SK-N-SH (cell line): ENCODE measurements around the gene THOC2. TPM values are rescaled to one million over a fixed set of nuclear protein-coding genes. Genes with fewer than 3 reads are reported as not detected.

ENCODE experiments used
- CTCF ChIA-PET: fragments of 300-600, 350-600 bp; formaldehyde crosslinking; extraction: SDS; loops from one replicate; lab custom pipeline; 2021; lab: Yijun Ruan, JAX
- POLR2A ChIA-PET: fragments of 350-600 bp; sonication (Branson Sonifier 250); formaldehyde crosslinking; extraction: SDS; loops from one replicate; lab custom pipeline; 2020; ENCODE audit warnings: antibody characterized with exemption, inconsistent platforms; lab: Yijun Ruan, JAX
- DNase-seq: peaks from one replicate; pipeline ENCODE4 v3.0.0; 2012
- H2AFZ ChIP-seq: fragments of 200-600 bp; sonication (generic); 2 replicates; pipeline ENCODE4 v1.8.1; 2016; ENCODE audit warnings: antibody characterized with exemption, mild to moderate bottlenecking, low read depth
- H3F3A ChIP-seq: fragments of 200-600 bp; sonication (generic); replicated peaks from 2 replicates; pipeline ENCODE3; 2016; ENCODE audit warnings: antibody characterized with exemption, mild to moderate bottlenecking; ENCODE audit not compliant: insufficient read depth
- H3K27ac ChIP-seq, 2 experiments: fragments of 200-500 bp in 1 of 2; fragments of 200-600 bp in 1 of 2; sonication (Bioruptor generic) in 1 of 2; sonication (generic), shearing (Covaris generic) in 1 of 2; 2 replicates each; pipeline versions ENCODE4 v1.5.1 to v1.6.1; 2014 to 2016; ENCODE audit warnings: low read depth in 2 of 2, inconsistent platforms in 1 of 2, low read length in 1 of 2, mild to moderate bottlenecking in 1 of 2, mixed read lengths in 1 of 2
- H3K27me3 ChIP-seq: fragments of 200-600 bp; sonication (generic), shearing (Covaris generic); 2 replicates; pipeline ENCODE4 v1.6.1; 2016; ENCODE audit warnings: mixed run types; ENCODE audit not compliant: insufficient read depth
- H3K36me3 ChIP-seq, 2 experiments: fragments of 200-500 bp in 1 of 2; fragments of 200-600 bp in 1 of 2; sonication (Bioruptor generic) in 1 of 2; sonication (generic) in 1 of 2; replicated peaks in 1 of 2; 2 replicates each; pipeline versions ENCODE3 to v1.5.1; 2014 to 2016; ENCODE audit warnings: low read length in 1 of 2, mild to moderate bottlenecking in 1 of 2; ENCODE audit not compliant: insufficient read depth in 2 of 2, control insufficient read depth in 1 of 2
- H3K4me1 ChIP-seq, 2 experiments: fragments of 200-500 bp in 1 of 2; fragments of 200-600 bp in 1 of 2; sonication (Bioruptor generic) in 1 of 2; sonication (generic), shearing (Covaris generic) in 1 of 2; 2 replicates each; pipeline versions ENCODE4 v1.5.1 to v1.6.1; 2014 to 2016; ENCODE audit warnings: low read depth in 1 of 2, low read length in 1 of 2, mixed run types in 1 of 2; ENCODE audit not compliant: insufficient read depth in 2 of 2, control insufficient read depth in 1 of 2
- H3K4me2 ChIP-seq: fragments of 200-600 bp; sonication (generic), shearing (Covaris generic); 2 replicates; pipeline ENCODE4 v1.6.1; 2017; ENCODE audit warnings: mixed run types
- H3K4me3 ChIP-seq, 2 experiments: fragments of 200-500 bp in 1 of 2; fragments of 200-600 bp in 1 of 2; sonication (Bioruptor generic) in 1 of 2; sonication (generic), shearing (Covaris generic) in 1 of 2; 2 replicates each; pipeline versions ENCODE4 v1.5.1 to v1.8.1; 2014 to 2016; ENCODE audit warnings: low read depth in 2 of 2, inconsistent platforms in 1 of 2, low read length in 1 of 2, mild to moderate bottlenecking in 1 of 2, mixed read lengths in 1 of 2, moderate library complexity in 1 of 2
- H3K79me2 ChIP-seq: fragments of 200-600 bp; sonication (generic); 2 replicates; pipeline ENCODE4 v1.8.1; 2017; ENCODE audit warnings: mild to moderate bottlenecking; ENCODE audit not compliant: insufficient read depth
- H3K9ac ChIP-seq: fragments of 200-600 bp; sonication (generic); 2 replicates; pipeline ENCODE4 v1.6.1; 2017; ENCODE audit warnings: mixed run types
- H3K9me2 ChIP-seq: fragments of 200-600 bp; sonication (generic); 2 replicates; pipeline ENCODE4 v1.6.1; 2017; ENCODE audit warnings: mixed run types
- H3K9me3 ChIP-seq: fragments of 200-600 bp; sonication (generic); 2 replicates; pipeline ENCODE4 v1.6.1; 2017; ENCODE audit warnings: mixed run types, mild to moderate bottlenecking, moderate library complexity
- H4K20me1 ChIP-seq: fragments of 200-600 bp; sonication (generic); 2 replicates; pipeline ENCODE4 v1.6.1; 2017; ENCODE audit warnings: mild to moderate bottlenecking, mixed run types; ENCODE audit not compliant: insufficient read depth
- GABPA ChIP-seq: IDR thresholded peaks from 2 replicates; pipeline ENCODE4 v1.4.0; 2012; ENCODE audit warnings: low read depth, mild to moderate bottlenecking
- GATA2 ChIP-seq: sonication (generic); formaldehyde crosslinking; IDR thresholded peaks from 2 replicates; pipeline ENCODE4 v1.5.0; 2020; ENCODE audit warnings: mild to moderate bottlenecking, missing genetic modification reagents
- MEF2A ChIP-seq: IDR thresholded peaks from 2 replicates; pipeline ENCODE4 v1.4.0; 2012; ENCODE audit warnings: low read depth, borderline replicate concordance
- NFIC ChIP-seq: IDR thresholded peaks from 2 replicates; pipeline ENCODE4 v1.4.0; 2012; ENCODE audit warnings: borderline replicate concordance
- NRF1 ChIP-seq: IDR thresholded peaks from 2 replicates; pipeline ENCODE4 v1.6.1; 2012; ENCODE audit warnings: low read depth, mild to moderate bottlenecking, low read length
- PBX3 ChIP-seq: IDR thresholded peaks from 2 replicates; pipeline ENCODE4; 2012
- POLR2AphosphoS5 ChIP-seq: IDR thresholded peaks from 2 replicates; pipeline ENCODE4 v1.6.1; 2012; ENCODE audit warnings: low read depth, low read length
- RAD21 ChIP-seq: IDR thresholded peaks from 2 replicates; pipeline ENCODE4 v1.6.1; 2012; ENCODE audit warnings: mild to moderate bottlenecking, low read length
- RCOR1 ChIP-seq: fragments of 150-350 bp; IDR thresholded peaks from 2 replicates; pipeline ENCODE4 v1.6.1; 2017; ENCODE audit warnings: antibody characterized with exemption, low read length
- RXRA ChIP-seq: IDR thresholded peaks from 2 replicates; pipeline ENCODE4 v1.4.0; 2012; ENCODE audit warnings: low read depth, mild to moderate bottlenecking, borderline replicate concordance
- SIN3A ChIP-seq: IDR thresholded peaks from 2 replicates; pipeline ENCODE4 v1.6.1; 2012; ENCODE audit warnings: low read depth, mild to moderate bottlenecking, low read length, moderate library complexity, borderline replicate concordance
- TAF1 ChIP-seq: IDR thresholded peaks from 2 replicates; pipeline ENCODE4 v1.6.1; 2012; ENCODE audit warnings: low read depth, mild to moderate bottlenecking, low read length, moderate library complexity, borderline replicate concordance
- TCF12 ChIP-seq: IDR thresholded peaks from 2 replicates; pipeline ENCODE4 v1.4.0; 2012
- TEAD4 ChIP-seq: IDR thresholded peaks from 2 replicates; pipeline ENCODE4 v1.4.0; 2012; ENCODE audit warnings: mild to moderate bottlenecking, borderline replicate concordance; ENCODE audit not compliant: insufficient read depth
- USF1 ChIP-seq: IDR thresholded peaks from 2 replicates; pipeline ENCODE4 v1.4.0; 2012; ENCODE audit warnings: low read depth, borderline replicate concordance
- YY1 ChIP-seq: IDR thresholded peaks from 2 replicates; pipeline ENCODE4 v1.4.0; 2012; ENCODE audit warnings: low read depth, mild to moderate bottlenecking
- WGBS: methylation state at CpG from one replicate; pipeline ENCODE4 v1.1.6; 2017; ENCODE audit warnings: low lambda C conversion rate; 5-methylcytosine and 5-hydroxymethylcytosine counted together
- polyA plus RNA-seq, 3 experiments: library from polyadenylated mRNA; depleted of rRNA; stranded (reverse); fragments of >200 nt; gene quantifications; 2 replicates each; pipeline ENCODE4 v1.2.3, GENCODE V29; 2012

THOC2 gene
- polyA plus RNA-seq, 1 of the 3 experiments (the other 2 are of a cell fraction): 26.7 TPM

GRCh38 chrX:123695242-123695641 lies 37.6 kb downstream of the THOC2 start:
- Histone ChIP-seq H4K20me1 (no peaks in the 10 kb centered on the region; the same call in 1 of the 2 replicates), H3F3A (peaks cover 5% of the 10 kb centered on the region), H3K79me2 (peaks cover 4% of the 10 kb centered on the region), H3K9me3 (no peaks in the 10 kb centered on the region), H2AFZ (no peak overlapping the region), H3K4me2 (no peak overlapping the region), H3K27me3 (no peaks in the 10 kb centered on the region), H3K36me3 (peaks cover 3 to 22% of the 10 kb centered on the region in 2 experiments), H3K9ac (no peak overlapping the region), H3K27ac (no peak overlapping the region), H3K9me2 (no peaks in the 10 kb centered on the region), H3K4me1 (no peaks in the 10 kb centered on the region), H3K4me3 (no peak overlapping the region)
- DNase-seq: no peak
- TF ChIP-seq SIN3A (no peak), USF1 (no peak)
- ChIA-PET CTCF (no interaction called here), POLR2A (no interaction called here)

GRCh38 chrX:123691776-123692175 lies 41.1 kb downstream of the THOC2 start:
- 43% methylated on average over 5 of the region's 5 CpGs for WGBS
- Histone ChIP-seq H3F3A (peaks cover 3% of the 10 kb centered on the region), H3K4me1 (no peaks in the 10 kb centered on the region), H3K27me3 (no peaks in the 10 kb centered on the region), H3K9ac (no peak overlapping the region), H3K4me3 (no peak overlapping the region), H3K27ac (no peak overlapping the region), H2AFZ (no peak overlapping the region), H4K20me1 (no peaks in the 10 kb centered on the region), H3K9me2 (no peaks in the 10 kb centered on the region), H3K79me2 (peaks cover 4% of the 10 kb centered on the region; the same call in 1 of the 2 replicates), H3K4me2 (no peak overlapping the region), H3K36me3 (peaks cover 6 to 22% of the 10 kb centered on the region in 2 experiments), H3K9me3 (no peaks in the 10 kb centered on the region)
- ChIA-PET POLR2A (no interaction called here), CTCF (interaction anchor here (0.6 kb wide), 1 partner anchor 589 kb away, joined by 3 read pairs; no protein-coding TSS in a partner anchor)
- DNase-seq: no peak
- TF ChIP-seq NFIC (no peak), TAF1 (no peak), POLR2AphosphoS5 (no peak), RXRA (no peak), TCF12 (no peak), TEAD4 (no peak), GATA2 (CRISPR knock-in tag) (no peak), YY1 (no peak)

GRCh38 chrX:123688524-123688923 lies 44.3 kb downstream of the THOC2 start:
- Histone ChIP-seq H3K79me2 (peaks cover 4% of the 10 kb centered on the region; the same call in 1 of the 2 replicates), H3K36me3 (peaks cover 3 to 11% of the 10 kb centered on the region in 2 experiments), H3K4me3 (no peak overlapping the region), H3K4me2 (no peak overlapping the region), H3K9ac (no peak overlapping the region), H3F3A (no peaks in the 10 kb centered on the region), H2AFZ (no peak overlapping the region), H3K4me1 (no peaks in the 10 kb centered on the region), H3K9me2 (no peaks in the 10 kb centered on the region), H3K9me3 (no peaks in the 10 kb centered on the region), H4K20me1 (no peaks in the 10 kb centered on the region)
- CTCF ChIA-PET: no interaction called here
- DNase-seq: no peak
- WGBS: 73% methylated on average over 1 of the region's 1 CpG
- TF ChIP-seq TAF1: no peak
- no peak for TF ChIP-seq RCOR1
- no peak for TF ChIP-seq GABPA
- no peak for TF ChIP-seq RAD21
- no peak for TF ChIP-seq NRF1
- no peak for TF ChIP-seq MEF2A
- TF ChIP-seq PBX3: no peak
- TF ChIP-seq, all 33 proteins: peak for 0
- POLR2A ChIA-PET: no interaction called here
- Histone ChIP-seq H3K27me3 (no peaks in the 10 kb centered on the region), H3K27ac (no peak overlapping the region)
